GM18870 (cell line): ENCODE measurements around the gene SERPINB1.

Source experiments
- ATAC-seq: cut with Tn5 transposase; IDR thresholded peaks from one replicate; pipeline ENCODE4 v1.9.1; 2021; ENCODE audit warnings: moderate library complexity; ENCODE audit not compliant: unreplicated experiment

SERPINB1 gene

GRCh38 chr6:2850538-2851113 lies 9.0 kb upstream of the SERPINB1 start:
- no peak for ATAC-seq

- no peak for ATAC-seq
Measured at GRCh38 chr6:2848851-2849250, 7.2 kb upstream of the SERPINB1 start.

GRCh38 chr6:2845880-2846208 lies 4.2 kb upstream of the SERPINB1 start:
- ATAC-seq, result no peak

GRCh38 chr6:2844008-2844407 lies 2.3 kb upstream of the SERPINB1 start:
- no peak for ATAC-seq

GRCh38 chr6:2843138-2843740 lies 1.6 kb upstream of the SERPINB1 start:
- no peak for ATAC-seq

- no peak for ATAC-seq
Measured at GRCh38 chr6:2842139-2842552, 483 bp upstream of the SERPINB1 start.

- ATAC-seq, result no peak
Measured at GRCh38 chr6:2840749-2841061, 958 bp downstream of the SERPINB1 start.

- ATAC-seq, result no peak
Measured at GRCh38 chr6:2839982-2840748, 1.5 kb downstream of the SERPINB1 start.

- ATAC-seq, result no peak
Measured at GRCh38 chr6:2839195-2839981, 2.3 kb downstream of the SERPINB1 start.

- ATAC-seq, result no peak
Measured at GRCh38 chr6:2838251-2838650, 3.4 kb downstream of the SERPINB1 start.

GRCh38 chr6:2834262-2834661 lies 7.4 kb downstream of the SERPINB1 start:
- ATAC-seq, result no peak

- ATAC-seq, result no peak
Measured at GRCh38 chr6:2831392-2831791, 10.3 kb downstream of the SERPINB1 start.

GRCh38 chr6:2830183-2830582 lies 11.5 kb downstream of the SERPINB1 start:
- ATAC-seq, result no peak

GRCh38 chr6:2829253-2829652 lies 12.4 kb downstream of the SERPINB1 start:
- no peak for ATAC-seq

- ATAC-seq, result no peak
Measured at GRCh38 chr6:2828629-2829028, 13.0 kb downstream of the SERPINB1 start.

GRCh38 chr6:2827142-2827541 lies 14.5 kb downstream of the SERPINB1 start:
- no peak for ATAC-seq

GRCh38 chr6:2826131-2826530 lies 15.5 kb downstream of the SERPINB1 start:
- ATAC-seq, result no peak

GRCh38 chr6:2823104-2823850 lies 18.4 kb downstream of the SERPINB1 start:
- no peak for ATAC-seq

- ATAC-seq, result no peak
Measured at GRCh38 chr6:2821554-2821953, 20.1 kb downstream of the SERPINB1 start.

- ATAC-seq, result no peak
Measured at GRCh38 chr6:2820415-2820814, 21.2 kb downstream of the SERPINB1 start.

GRCh38 chr6:2819978-2820377 lies 21.7 kb downstream of the SERPINB1 start:
- no peak for ATAC-seq
